HG03175 (cell line): Measurements from ENCODE around the gene PUSL1.

Source experiments
- ATAC-seq: cut with Tn5 transposase; IDR thresholded peaks from one replicate; pipeline ENCODE4 v1.9.1; 2021; ENCODE audit warnings: mild to moderate bottlenecking, moderate library complexity; ENCODE audit not compliant: unreplicated experiment

The PUSL1 gene

DNA sequence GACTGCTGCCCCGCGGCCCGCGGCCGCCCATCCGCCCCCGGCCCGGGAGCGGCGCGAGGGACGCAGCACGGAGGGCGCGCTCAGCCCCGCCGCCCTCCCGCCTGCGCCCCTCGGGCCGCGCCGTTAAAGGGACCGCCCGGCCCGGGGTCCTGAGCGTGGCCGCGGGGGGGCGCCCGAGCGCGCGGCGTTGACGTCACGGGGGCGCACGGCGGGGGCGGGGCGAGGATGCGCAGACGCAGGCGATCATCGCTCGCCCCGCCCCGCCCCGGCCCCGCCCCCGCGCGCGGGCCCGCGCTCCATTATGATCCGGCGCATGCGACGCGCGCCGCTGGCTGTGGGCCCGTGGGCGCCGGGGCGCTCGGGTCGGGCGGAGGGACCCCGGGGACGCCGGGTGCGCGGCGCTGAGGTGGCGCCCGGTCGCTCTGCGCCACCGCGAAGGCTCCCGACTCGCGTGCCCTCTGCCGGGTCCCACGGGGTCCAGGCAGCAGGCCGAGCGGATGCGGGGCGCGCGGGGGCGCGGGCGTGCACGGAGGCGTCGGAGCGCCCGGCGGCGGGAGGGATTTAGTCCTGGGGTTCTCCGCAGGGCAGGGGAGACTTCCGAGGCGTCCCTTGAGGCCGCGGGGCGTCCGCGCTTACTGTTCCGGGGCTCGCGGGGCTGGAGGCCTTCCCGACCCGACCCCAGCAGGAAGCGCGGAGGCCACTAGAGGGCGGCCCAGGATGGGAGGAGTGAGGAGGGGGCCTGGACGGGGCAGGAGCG, 41.0 kb downstream of the PUSL1 start, which contains the start of gene DVL1:
Gene DVL1 (minus strand): TSS at position 163 of the 757 bp plus-strand sequence. CDS start 353 bp downstream, outside the sequence.
- peak; percentile 71 for ATAC-seq

DNA sequence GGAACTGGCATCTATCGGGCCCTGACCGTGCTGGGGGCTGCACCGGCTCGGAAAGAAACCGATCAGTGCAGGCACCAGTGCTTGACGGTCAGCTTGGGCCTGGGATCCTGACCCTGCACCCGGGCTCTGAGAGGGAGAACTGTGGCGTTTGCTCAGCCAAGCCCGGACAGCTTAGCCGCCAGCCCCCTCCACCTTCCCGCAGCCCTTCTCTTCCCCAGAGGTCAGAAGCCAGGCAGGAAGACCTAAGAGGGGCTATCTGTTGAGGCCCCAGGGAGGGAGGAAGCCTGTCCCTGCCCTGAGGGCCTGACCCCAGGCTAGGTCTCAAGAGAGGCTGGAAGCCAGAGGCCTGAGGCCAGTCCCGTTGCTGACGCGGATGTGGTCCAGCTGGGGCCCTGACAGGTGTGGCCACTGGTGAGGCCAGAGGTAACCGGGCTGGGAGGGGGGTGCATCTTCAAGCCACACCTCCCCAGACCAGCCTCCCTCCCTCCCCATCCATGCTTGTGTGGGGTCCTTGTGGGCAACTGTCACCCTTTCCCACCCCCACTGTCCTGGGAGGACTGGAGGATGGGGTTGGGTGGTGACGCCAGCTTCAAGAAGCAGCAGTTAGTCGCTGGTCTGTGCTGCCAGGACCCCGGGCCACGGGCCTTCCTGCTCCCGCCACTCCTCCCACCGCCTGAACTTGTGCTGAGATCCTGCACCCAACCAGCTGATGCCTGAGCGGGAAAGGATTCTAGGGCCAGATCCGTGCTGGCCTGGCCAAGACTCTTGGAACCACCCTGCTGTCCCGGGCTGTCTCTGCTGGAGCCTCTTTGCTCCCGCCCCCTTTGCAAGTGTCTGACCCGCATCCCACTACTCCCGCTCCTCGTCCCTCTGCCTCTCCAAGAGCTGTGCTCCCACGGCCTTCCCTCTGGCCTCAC, 43.4 kb downstream of the PUSL1 start:
- ATAC-seq: no peak

DNA sequence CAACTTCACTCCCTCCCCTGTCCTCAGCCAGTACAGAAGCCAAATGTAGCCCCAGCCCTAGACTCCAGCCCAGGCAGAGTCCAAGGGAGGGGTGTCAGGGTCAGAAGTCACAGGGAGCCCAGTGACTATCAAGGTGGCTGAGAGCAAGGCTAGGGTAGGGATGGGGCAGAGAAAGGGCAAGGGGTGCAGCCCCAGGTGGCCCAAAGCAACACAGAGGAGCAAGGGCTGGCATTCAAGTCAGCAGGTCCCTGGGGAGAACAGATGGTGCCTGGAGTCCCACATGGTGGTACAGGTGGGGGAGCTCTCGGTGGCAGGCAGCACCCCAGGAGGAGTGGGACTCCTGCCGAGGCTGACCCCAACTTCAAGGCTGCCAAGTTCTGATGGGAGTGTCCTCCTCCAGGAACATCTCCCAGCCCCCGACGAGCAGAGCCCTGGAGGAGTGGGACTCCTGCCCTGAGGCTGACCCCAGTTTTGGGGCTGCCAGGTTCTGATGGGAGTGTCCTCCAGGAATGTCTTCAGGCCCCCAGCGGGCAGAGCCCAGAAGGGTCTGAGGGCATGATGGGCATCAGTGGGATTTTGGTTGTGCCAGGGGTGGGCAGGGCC, 44.5 kb downstream of the PUSL1 start:
- no peak for ATAC-seq

DNA sequence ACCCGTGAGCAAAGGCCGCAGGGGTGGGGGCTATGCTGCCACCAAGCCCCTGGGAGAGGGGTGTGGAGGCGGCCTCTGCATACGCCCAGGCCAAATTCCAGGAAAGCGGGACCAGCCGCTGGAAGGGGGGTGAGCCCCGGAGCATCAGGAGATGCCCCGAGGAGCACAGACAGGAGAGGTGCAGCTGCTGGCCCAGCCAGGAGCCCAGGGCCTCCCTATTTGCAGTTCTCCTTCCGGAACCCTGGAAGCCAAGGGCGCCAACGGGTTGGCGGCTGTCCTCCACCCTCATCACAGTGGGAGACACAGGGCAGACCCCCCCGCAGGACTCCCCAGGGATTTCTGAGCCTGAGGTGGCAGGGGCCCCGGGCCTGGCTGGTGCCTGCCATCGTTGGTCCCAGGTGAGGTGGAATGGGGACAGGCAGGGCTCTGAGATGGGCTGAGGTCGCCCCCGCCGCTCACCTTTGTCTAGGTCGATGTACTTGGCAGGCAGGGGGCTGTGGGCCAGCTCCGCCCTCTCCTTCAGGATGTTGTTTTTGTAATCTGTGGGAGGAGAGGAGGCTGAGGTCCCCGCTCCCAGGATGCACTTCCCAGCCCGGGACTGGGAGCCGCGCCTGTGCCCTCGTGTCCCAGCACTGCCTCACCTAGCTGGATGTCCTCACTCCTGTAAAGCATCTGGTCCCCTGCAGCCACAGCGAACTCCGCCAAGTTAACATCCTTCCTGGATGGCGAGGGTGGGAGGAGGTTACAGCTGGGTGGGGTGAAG, 45.2 kb downstream of the PUSL1 start:
- no peak for ATAC-seq

DNA sequence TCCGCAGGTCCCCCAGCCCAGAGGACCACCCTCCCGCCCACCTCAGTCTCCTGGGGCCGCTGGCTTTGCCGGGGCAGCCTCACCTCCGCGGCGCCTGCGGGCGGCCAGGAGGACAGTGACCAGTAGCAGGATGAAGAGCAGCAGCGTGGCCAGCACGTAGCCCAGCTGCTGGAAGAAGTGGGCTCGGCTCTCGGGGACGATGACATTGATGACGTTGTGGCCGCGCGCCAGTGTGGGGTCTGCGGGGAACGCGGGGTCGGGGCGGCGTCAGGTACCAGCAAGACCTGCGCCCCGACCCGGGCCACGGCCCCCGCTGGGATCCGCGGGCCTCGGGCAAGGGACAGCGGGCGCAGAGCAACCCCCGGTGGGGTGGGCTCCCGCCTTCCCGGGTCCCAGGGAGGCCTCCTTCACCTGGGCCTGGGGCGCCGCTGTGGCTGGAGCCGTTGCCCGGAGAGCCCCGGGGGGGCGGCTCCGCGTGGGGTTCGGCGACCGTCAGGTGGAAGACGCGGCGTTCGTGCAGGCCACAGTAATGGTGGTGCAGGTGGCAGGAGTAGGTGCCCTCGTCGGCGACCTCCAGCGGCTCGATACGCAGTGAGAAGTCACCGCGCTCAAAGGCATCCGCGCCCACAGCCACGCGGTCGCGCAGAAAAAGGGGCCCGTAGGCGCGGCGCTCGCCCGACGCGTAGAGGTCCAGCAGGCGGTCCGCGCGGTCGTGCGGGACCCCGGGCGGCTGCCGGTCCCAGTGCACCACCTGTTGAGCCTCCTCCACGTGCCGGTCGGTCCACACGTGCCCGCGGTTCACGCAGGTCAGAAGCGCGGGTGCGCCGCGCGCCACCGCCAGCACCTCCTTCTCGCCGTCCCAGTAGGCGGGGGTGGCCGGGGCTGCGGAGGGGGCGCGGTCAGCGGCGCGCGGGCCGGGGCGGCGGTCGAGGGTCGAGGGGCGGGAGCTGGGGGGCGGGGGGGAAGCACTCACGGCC, 46.2 kb downstream of the PUSL1 start:
- ATAC-seq: no peak

DNA sequence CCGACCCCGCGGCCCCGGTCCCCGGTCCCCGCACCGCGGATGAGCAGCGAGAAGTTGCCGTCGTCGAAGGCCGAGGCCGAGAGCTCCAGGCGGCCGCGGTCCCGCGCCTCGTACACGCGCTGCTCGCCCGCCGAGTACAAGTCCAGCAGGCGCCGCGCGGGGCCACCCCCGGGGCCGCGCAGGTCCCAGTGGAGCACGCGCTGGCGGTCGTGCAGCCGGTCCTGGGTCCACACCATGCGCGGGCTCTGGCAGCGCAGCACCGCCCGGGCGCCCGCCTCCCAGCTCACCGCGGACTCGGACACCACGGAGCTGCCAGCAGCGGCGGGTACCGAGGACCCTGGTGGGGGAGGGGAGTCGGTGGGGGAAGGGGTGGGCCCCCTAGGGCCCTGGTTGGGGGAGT, 47.0 kb downstream of the PUSL1 start:
- no peak for ATAC-seq

DNA sequence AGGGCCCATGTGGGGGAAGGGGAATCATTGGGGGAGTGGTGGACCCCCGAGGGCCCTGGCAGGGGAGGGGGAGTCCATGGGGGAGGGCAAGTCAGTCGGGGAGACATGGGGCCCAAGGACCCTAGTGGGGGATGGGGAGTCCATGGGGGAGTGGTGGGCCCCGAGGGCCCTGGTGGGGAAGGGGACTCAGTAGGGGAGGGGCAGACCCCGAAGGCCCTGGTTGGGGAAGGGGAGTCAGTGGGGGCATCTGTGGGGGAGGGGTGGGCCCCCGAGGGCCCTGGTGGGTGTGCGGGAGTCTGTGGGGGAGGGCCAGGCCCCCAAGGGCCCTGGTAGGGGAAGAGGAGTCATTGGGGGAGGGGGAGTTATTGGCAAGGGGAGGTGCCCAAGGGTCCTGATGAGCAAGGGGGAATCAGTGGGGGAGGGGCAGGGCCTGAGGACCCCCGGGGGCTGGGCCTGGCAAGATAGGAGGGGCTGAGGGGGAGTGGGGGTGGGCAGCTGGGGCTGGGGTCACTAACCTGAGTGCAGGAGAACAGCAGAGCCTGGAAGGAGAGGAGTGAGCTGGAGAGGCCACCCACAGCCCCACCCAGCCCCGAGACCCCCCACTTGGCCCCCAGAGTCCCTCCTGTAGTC, 47.9 kb downstream of the PUSL1 start:
- no peak for ATAC-seq

DNA sequence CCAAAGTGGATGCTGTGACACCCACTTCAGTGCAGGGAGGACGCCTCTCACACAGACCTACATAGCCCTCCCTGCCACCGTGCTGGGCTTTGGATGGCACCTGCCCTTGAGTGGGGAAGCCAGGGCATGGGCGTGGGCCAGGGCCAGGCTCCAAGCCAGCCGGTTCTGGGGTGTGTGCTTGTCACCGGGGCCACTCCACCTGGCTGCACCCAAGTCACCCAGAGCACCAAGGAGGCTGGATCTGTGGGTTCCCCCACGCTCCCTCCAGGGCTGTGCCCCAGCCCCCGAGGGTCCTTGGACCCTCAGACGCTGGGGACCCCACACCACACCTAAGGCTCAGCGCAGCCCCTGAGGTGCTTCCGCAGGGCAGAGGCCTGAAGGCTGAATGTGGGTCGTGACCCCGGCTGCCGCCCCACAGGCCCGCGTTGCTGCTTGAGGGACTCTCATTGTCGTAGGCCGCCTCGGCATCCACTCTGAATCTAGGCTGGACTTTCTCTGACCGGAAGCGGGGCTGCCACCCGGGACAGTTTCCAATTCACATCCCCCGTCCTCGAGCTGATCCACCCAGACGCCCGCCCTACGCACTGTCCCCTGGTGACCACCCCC, 48.5 kb downstream of the PUSL1 start:
- ATAC-seq: no peak

DNA sequence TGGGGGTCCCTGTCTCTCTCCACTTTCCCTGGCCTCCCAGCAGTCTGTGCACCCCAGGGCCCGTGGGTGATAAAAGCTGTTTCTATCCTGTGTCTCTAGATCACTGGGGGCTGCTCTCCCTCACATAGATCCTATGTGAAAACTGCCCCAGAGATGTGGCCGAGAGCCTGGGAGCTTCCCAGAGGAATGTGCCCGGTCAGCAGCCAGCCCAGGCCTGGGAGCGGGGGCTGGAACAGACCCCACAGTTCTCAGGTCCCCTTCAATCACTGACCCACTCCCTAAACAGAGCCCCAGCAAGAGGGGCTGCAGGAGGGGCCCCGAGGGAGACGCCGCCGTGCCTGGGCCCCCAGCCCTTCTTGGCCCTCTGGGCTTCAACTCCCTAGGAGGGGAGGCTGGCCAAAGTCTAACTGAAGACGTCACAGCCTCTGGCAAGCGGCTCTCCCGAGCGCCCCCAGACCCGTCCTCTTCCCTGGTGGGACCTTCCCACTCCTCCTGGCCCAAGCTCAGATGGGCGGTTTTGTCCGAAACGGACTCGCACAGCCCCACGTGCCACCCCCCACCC, 49.6 kb downstream of the PUSL1 start:
- no peak for ATAC-seq

DNA sequence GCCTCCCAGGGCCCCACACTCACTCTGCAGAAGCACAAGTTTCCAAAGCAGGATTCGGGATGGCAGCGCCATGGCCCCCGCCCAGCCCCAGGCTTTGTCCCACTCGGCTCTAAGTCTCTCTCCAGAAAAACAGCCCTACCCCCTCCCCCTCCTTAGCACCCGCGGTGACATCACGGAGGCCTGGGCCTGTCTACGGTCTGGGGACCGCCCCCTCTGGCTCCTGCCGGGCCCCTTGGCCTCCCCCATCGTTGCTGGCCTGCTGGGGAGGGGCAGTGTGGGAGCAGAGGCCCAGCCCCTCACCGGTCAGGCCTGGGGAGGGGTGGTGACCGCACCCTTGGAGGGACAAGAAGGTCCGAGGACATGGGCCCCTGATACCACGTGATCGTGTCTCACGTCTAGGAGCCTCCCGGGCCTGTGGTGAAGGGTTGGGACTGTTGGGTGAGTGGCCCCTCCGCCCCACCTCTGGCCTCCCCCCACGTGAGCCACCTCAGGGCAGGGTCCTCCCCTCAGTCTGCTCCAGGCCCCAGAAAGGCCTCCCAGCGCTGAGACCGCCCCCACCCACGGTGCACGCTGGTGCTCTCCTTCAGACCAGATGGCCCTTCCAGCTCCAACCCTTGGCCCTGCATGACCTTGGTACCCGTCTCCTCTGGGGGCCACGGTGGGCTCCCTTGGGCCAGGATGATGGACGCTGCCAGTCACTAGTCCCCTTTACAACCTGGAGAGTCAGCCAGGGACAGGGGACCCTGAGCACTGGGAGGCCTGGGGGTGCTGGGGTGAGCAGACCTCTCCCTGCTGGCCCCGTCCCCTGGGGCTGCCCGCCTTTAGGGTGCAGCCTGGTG, 50.3 kb downstream of the PUSL1 start, which contains the start of gene MXRA8:
Gene MXRA8 (minus strand): TSS at position 123 of the 839 bp plus-strand sequence. CDS start 51 bp downstream, at position 72.
- ATAC-seq: no peak

DNA sequence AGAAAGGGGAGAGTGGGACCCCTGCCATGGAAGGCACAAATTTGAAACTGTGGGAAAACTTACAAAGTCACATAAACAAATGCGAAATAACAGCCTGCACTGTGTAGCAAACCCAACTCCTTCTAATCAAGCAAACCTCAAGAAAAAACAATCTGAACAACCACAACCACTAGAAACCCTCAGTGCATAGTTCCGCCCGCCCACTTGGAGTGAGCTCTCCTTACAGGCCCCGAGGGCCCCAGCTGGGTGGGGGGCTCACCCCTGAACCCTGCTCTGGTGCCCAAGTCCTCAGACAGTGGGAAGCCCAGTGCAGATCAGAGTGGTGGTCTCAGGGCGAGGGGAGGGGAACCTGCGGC, 50.9 kb downstream of the PUSL1 start:
- no peak for ATAC-seq

DNA sequence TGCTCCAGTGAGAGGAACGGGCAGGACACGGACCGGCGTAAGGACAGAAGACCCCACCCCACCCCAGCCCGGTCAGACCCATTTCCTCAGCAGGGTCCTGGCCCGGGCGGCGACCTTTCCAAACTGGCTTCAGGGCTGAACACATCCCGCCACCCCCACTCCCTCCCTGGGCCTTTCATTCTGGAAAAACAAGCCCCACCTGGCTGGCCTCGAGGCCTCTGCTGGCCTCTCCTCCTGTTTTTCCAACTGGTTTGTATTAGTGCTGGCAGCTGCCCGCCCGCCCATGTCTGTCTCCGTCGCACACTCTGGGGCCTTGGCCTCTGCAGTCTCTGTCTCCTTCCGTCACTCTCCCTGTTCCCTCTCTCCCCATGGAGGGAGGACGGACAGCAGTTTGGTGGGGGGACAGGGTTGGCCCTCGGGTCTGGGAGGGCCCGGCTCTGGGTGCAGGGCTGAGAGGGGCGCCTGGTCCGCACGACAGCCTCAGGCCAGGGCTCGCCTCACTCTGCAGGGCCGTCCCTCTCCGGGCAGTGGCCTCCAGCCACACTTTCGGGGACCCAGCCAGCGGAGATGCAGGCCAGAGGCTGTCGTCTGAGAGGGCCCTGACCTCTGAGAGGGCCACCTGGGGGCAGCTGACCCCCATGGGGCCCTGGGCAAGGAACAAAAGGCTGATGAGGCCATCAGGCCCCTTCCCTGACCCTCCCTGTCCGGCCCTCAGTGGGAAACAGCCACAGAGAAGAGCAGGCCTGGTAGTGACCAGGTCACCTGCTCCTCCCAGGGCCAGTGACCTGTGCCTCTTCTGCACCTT, 51.5 kb downstream of the PUSL1 start:
- no peak for ATAC-seq

DNA sequence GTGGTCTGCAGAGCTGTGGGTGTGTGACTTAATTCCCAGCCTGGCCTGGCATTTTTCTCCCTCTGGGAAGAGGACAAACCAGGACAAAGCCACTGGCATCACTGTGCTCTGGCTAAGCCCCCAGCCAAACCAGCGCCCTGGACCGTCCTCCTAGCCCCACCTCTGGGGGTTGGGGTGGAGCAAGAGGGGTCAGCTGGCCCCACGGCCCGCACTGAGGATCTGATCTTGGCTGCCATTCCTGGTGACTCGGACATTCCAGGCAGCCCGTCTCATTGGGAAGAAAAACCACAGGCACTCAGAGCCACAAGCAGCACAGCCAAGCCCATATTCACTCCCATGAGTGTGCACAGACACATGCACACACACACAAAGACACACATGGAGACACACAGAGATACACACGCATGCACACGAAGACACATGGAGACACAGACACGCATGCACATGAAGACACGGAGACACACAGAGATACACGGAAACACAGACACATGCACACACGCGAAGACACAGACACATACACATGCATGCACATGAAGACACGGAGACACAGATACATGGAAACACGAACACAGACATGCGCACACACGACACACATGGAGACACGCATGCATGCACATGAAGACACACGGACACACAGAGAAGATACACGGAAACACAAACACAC, 52.2 kb downstream of the PUSL1 start:
- no peak for ATAC-seq
